ENCODE measurements around the gene OR2T29. TPM values are rescaled to one million over a fixed set of nuclear protein-coding genes. Genes with fewer than 3 reads are reported as not detected.
"Not testable (repeated sequence)": the region's sequence is repeated elsewhere in the genome, so short reads cannot be mapped to it uniquely, and the experiment has no call there.

The OR2T29 gene, protein sequence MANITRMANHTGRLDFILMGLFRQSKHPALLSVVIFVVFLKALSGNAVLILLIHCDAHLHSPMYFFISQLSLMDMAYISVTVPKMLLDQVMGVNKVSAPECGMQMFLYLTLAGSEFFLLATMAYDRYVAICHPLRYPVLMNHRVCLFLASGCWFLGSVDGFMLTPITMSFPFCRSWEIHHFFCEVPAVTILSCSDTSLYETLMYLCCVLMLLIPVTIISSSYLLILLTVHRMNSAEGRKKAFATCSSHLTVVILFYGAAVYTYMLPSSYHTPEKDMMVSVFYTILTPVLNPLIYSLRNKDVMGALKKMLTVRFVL
- total RNA-seq (not detected), polyA plus RNA-seq (not detected)
- long read RNA-seq, donor 1, result 0 reads
- long read RNA-seq, donor 2, result 0 reads
- long read RNA-seq, donor 3, result 0 reads
- long read RNA-seq, donor 4, result 0 reads
- long read RNA-seq, donor 5, result 0 reads

DNA sequence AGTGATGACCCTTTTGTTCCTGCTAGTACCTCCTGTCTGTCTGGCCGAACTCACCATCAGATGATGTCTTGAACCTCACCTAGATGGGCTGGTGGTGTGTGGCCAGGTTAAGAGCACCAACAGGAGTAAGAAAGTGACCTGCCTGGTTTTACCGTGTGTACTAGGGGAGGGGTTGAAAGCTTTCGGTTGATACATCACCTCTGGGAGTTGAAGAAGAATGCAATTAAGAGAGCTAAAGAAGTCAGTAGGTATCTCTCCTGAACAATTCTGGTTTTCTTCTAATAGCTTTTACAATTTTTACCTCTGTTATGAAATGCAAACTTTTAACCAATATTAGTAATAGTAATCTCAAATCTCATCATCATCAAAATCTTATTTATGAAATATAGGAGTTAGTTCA lies at the start of gene OR2T29:
OR2T29 (minus strand) TSS at position 101 of the 400 bp plus-strand sequence. CDS start 3,281 bp downstream, outside the sequence.
- not testable (repeated sequence) for ATAC-seq (ENCODE audit: insufficient read depth, low FRiP score); DNase-seq

DNA sequence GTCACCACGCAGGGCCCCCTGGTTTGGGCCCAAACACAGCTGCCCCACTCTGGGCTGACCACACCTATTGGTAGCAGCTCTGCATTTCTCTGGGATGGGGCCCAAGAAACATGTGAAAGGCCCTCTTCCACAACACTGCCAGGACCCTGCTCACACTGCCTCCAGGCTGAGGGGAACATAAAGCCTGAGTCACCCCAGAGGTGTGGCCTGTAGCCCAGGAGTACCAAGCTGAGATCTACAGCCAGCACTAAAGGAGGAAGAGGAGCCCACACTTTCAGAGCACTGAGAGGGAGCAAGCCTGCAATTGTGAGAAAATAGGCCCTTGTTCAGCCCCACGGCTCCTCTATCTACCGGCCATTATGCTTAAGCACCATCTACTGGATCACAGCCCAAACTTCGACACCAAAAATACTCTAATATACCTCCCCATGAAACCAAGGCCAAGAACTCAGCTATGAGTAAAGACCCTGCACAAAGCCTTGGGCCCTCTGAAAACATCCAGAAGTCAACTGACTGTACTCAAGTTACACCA lies 49.4 kb upstream of the OR2T29 start:
- H3K4me3 ChIP-seq, result no peak overlapping the region
- DNase-seq, result no peak
- H3K9me3 ChIP-seq (ENCODE audit: control insufficient read depth in 4 of 4, insufficient read depth in 3 of 4, low read length in 3 of 4), result no peaks in the 10 kb centered on the region
- H3K9ac ChIP-seq (ENCODE audit: insufficient read depth in 1 of 2, low read length in 2 of 2), result no peak overlapping the region
- H3K4me1 ChIP-seq (ENCODE audit: control insufficient read depth in 5 of 5, insufficient read depth in 5 of 5, low read length in 5 of 5), result no peaks in the 10 kb centered on the region
- WGBS, 2 donors, result 81 to 82% methylated on average over 4 of the region's 4 CpGs
- no peak overlapping the region for H3K27ac ChIP-seq (ENCODE audit: low read depth in 1 of 2, low read length in 1 of 2)
- no peaks in the 10 kb centered on the region for H3K27me3 ChIP-seq (ENCODE audit: control insufficient read depth in 3 of 3, insufficient read depth in 3 of 3, low read length in 2 of 3)
- no peaks in the 10 kb centered on the region for H3K36me3 ChIP-seq (ENCODE audit: control insufficient read depth in 4 of 4, insufficient read depth in 4 of 4, low read length in 4 of 4)
- TF ChIP-seq, protein P1, sequence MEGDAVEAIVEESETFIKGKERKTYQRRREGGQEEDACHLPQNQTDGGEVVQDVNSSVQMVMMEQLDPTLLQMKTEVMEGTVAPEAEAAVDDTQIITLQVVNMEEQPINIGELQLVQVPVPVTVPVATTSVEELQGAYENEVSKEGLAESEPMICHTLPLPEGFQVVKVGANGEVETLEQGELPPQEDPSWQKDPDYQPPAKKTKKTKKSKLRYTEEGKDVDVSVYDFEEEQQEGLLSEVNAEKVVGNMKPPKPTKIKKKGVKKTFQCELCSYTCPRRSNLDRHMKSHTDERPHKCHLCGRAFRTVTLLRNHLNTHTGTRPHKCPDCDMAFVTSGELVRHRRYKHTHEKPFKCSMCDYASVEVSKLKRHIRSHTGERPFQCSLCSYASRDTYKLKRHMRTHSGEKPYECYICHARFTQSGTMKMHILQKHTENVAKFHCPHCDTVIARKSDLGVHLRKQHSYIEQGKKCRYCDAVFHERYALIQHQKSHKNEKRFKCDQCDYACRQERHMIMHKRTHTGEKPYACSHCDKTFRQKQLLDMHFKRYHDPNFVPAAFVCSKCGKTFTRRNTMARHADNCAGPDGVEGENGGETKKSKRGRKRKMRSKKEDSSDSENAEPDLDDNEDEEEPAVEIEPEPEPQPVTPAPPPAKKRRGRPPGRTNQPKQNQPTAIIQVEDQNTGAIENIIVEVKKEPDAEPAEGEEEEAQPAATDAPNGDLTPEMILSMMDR (IDR thresholded peaks at IDR 0.05; ENCODE audit: control extremely low read depth, extremely low read depth), result no peak
- ATAC-seq (ENCODE audit: insufficient read depth, low FRiP score), result no peak

More for the DNA sequence above, at the start of gene OR2T29:
- not testable (repeated sequence) for H3K4me1 ChIP-seq (ENCODE audit: control insufficient read depth in 5 of 5, insufficient read depth in 5 of 5, low read length in 5 of 5); H3K4me3 ChIP-seq; H3K9me3 ChIP-seq (ENCODE audit: control insufficient read depth in 4 of 4, insufficient read depth in 3 of 4, low read length in 3 of 4); H3K36me3 ChIP-seq (ENCODE audit: control insufficient read depth in 4 of 4, insufficient read depth in 4 of 4, low read length in 4 of 4); H3K9ac ChIP-seq (ENCODE audit: insufficient read depth in 1 of 2, low read length in 2 of 2); H3K27me3 ChIP-seq (ENCODE audit: control insufficient read depth in 3 of 3, insufficient read depth in 3 of 3, low read length in 2 of 3); H3K27ac ChIP-seq (ENCODE audit: low read depth in 1 of 2, low read length in 1 of 2)
- 90% methylated on average over 3 of the region's 3 CpGs for WGBS, 2 donors

DNA sequence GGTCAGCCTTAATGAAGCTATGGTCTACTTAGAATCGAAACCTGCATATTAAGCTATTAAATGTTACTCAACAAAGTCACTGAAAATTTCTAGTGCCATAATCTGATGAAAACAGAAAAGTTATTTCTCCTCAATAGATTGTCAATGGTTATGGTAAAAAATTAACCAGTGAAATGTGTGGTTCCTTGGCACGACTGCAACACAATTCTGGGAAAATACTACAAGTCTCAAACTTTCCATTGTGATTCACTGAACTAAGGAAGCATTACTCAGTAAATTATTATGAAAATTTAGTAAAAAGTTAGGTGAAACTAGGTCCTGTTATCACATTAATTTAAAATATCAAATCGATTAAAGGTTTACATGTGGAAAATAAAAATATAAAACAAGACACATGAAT lies 47.7 kb upstream of the OR2T29 start:
- no peak overlapping the region for H3K4me3 ChIP-seq
- WGBS, 2 donors, result 52 to 61% methylated on average over 3 of the region's 3 CpGs
- TF ChIP-seq, protein P1 (IDR thresholded peaks at IDR 0.05; ENCODE audit: control extremely low read depth, extremely low read depth), result no peak
- no peaks in the 10 kb centered on the region for H3K36me3 ChIP-seq (ENCODE audit: control insufficient read depth in 4 of 4, insufficient read depth in 4 of 4, low read length in 4 of 4)
- no peak overlapping the region for H3K27ac ChIP-seq (ENCODE audit: low read depth in 1 of 2, low read length in 1 of 2)
- H3K9me3 ChIP-seq (ENCODE audit: control insufficient read depth in 4 of 4, insufficient read depth in 3 of 4, low read length in 3 of 4), result no peaks in the 10 kb centered on the region
- no peak overlapping the region for H3K9ac ChIP-seq (ENCODE audit: insufficient read depth in 1 of 2, low read length in 2 of 2)
- H3K4me1 ChIP-seq (ENCODE audit: control insufficient read depth in 5 of 5, insufficient read depth in 5 of 5, low read length in 5 of 5), result no peaks in the 10 kb centered on the region
- no peak for DNase-seq
- ATAC-seq (ENCODE audit: insufficient read depth, low FRiP score), result no peak
- H3K27me3 ChIP-seq (ENCODE audit: control insufficient read depth in 3 of 3, insufficient read depth in 3 of 3, low read length in 2 of 3), result no peaks in the 10 kb centered on the region

- TF ChIP-seq, protein P1 (IDR thresholded peaks at IDR 0.05; ENCODE audit: control extremely low read depth, extremely low read depth), result no peak
- Histone ChIP-seq H3K27ac (ENCODE audit: low read depth in 1 of 2, low read length in 1 of 2) (no peak overlapping the region), H3K4me1 (ENCODE audit: control insufficient read depth in 5 of 5, insufficient read depth in 5 of 5, low read length in 5 of 5) (no peaks in the 10 kb centered on the region), H3K4me3 (no peak overlapping the region), H3K27me3 (ENCODE audit: control insufficient read depth in 3 of 3, insufficient read depth in 3 of 3, low read length in 2 of 3) (no peaks in the 10 kb centered on the region), H3K9me3 (ENCODE audit: control insufficient read depth in 4 of 4, insufficient read depth in 3 of 4, low read length in 3 of 4) (no peaks in the 10 kb centered on the region), H3K9ac (ENCODE audit: insufficient read depth in 1 of 2, low read length in 2 of 2) (no peak overlapping the region), H3K36me3 (ENCODE audit: control insufficient read depth in 4 of 4, insufficient read depth in 4 of 4, low read length in 4 of 4) (no peaks in the 10 kb centered on the region)
- ATAC-seq (ENCODE audit: insufficient read depth, low FRiP score), result no peak
- 78 to 92% methylated on average over 8 of the region's 8 CpGs for WGBS, 2 donors
- no peak for DNase-seq
Measured at GRCh38 chr1:248599396-248599795, 36.8 kb upstream of the OR2T29 start.

All from lung (tissue), 16 donors.